Thyroid gland (tissue), 4 donors: ENCODE measurements around the gene GALNS. TPM values are rescaled to one million over a fixed set of nuclear protein-coding genes. Genes with fewer than 3 reads are reported as not detected.
A peak's percentile ranks its signal among the peaks of the same experiment; 100 is the strongest.

Experiments
- DNase-seq, 2 donors: peaks; one replicate each; pipeline ENCODE4 v3.0.0-alpha.2; 2019
- H3K27ac ChIP-seq, 3 donors: fragments of 200-600 bp; sonication (generic); 1 replicate in 2 of 3; 2 replicates in 1 of 3; pipeline ENCODE4 v1.5.1; 2016 to 2019; ENCODE audit warnings: mild to moderate bottlenecking in 1 of 3, moderate library complexity in 1 of 3
- H3K27me3 ChIP-seq: fragments of 200-600 bp; sonication (generic); one replicate; pipeline ENCODE4 v1.5.1; 2019
- H3K36me3 ChIP-seq, 2 donors: fragments of 200-600 bp; sonication (generic); one replicate each; pipeline ENCODE4 v1.5.1; 2016 to 2019
- H3K4me1 ChIP-seq, 2 donors: fragments of 200-600 bp; sonication (generic); one replicate each; pipeline ENCODE4 v1.5.1; 2017 to 2019
- H3K4me3 ChIP-seq, 3 donors: fragments of 200-600 bp; sonication (generic); replicated peaks in 1 of 3; 1 replicate in 2 of 3; 2 replicates in 1 of 3; pipeline ENCODE4 v1.5.1; 2016; ENCODE audit warnings: mild to moderate bottlenecking in 1 of 3
- H3K9me3 ChIP-seq: fragments of 200-600 bp; sonication (generic); one replicate; pipeline ENCODE4 v1.5.1; 2017
- CTCF ChIP-seq, 6 experiments: fragments of 200-600 bp in 3 of 6; fragments of 450-650 bp in 3 of 6; sonication (generic) in 3 of 6; IDR thresholded peaks; one replicate each; pipeline ENCODE4 v1.5.1; 2016 to 2019; ENCODE audit warnings: antibody characterized with exemption in 6 of 6, mild to moderate bottlenecking in 2 of 6, inconsistent platforms in 1 of 6, moderate library complexity in 1 of 6
- POLR2A ChIP-seq, 2 donors: fragments of 450-650 bp; IDR thresholded peaks; one replicate each; pipeline ENCODE4 v1.6.1; 2017; ENCODE audit warnings: antibody characterized with exemption in 2 of 2, mild to moderate bottlenecking in 2 of 2, moderate library complexity in 1 of 2
- WGBS, 2 donors: methylation state at CpG; one replicate each; pipeline ENCODE4 v1.1.5; 2017; 5-methylcytosine and 5-hydroxymethylcytosine counted together
- intact Hi-C: fragments of 100-400 bp; cut with DNase I; formaldehyde crosslinking; loops from one replicate; pipeline ENCODE4 v1.15.1; 2023
- total RNA-seq, 4 donors: library from RNA; depleted of rRNA; stranded (reverse); fragments of >200 nt; gene quantifications; one replicate each; pipeline ENCODE4 v1.2.3, GENCODE V29; 2016

The GALNS gene
- total RNA-seq, 4 donors from 2014 or later, result 14.4 to 41.9 (median 33.0) TPM

GRCh38 chr16:88866151-88866920 is 9.6 kb upstream of the GALNS start, which contains the start of gene PABPN1L:
Gene PABPN1L, minus strand, starts transcription at chr16:88866660. Its CDS starts 54 bp downstream, at chr16:88866606.
- peak in 1 of 2 donors; percentile 9 for DNase-seq
- H3K9me3 ChIP-seq, result no peaks in the 10 kb centered on the region
- intact Hi-C loops, result no loop called here
- 35 to 39% methylated on average over 10 to 19 of the region's 20 CpGs for WGBS, 2 donors
- no peaks in the 10 kb centered on the region for H3K4me1 ChIP-seq
- peaks cover 2 to 13% of the 10 kb centered on the region in 2 donors for H3K36me3 ChIP-seq
- H3K27me3 ChIP-seq, result no peaks in the 10 kb centered on the region
- no peak within 1 kb of the TSS for H3K27ac ChIP-seq
- H3K4me3 ChIP-seq, result no peak within 1 kb of the TSS
- no peak for TF ChIP-seq CTCF (IDR thresholded peaks at IDR 0.05)
- TF ChIP-seq POLR2A (IDR thresholded peaks at IDR 0.05), result no peak

GRCh38 chr16:88865742-88866141 is 9.0 kb upstream of the GALNS start:
- intact Hi-C loops, result no loop called here
- H3K36me3 ChIP-seq, result peaks cover 8 to 17% of the 10 kb centered on the region in 2 donors
- no peaks in the 10 kb centered on the region for H3K4me1 ChIP-seq
- no peak overlapping the region for H3K4me3 ChIP-seq
- no peak for DNase-seq
- no peak overlapping the region for H3K27ac ChIP-seq
- no peak for TF ChIP-seq CTCF (IDR thresholded peaks at IDR 0.05)
- TF ChIP-seq POLR2A (IDR thresholded peaks at IDR 0.05), result no peak
- 98 to 100% methylated on average over 4 to 9 of the region's 15 CpGs for WGBS, 2 donors
- H3K27me3 ChIP-seq, result no peaks in the 10 kb centered on the region
- no peaks in the 10 kb centered on the region for H3K9me3 ChIP-seq

- Histone ChIP-seq H3K27ac (no peak overlapping the region), H3K4me3 (no peak overlapping the region), H3K27me3 (no peaks in the 10 kb centered on the region), H3K9me3 (no peaks in the 10 kb centered on the region), H3K36me3 (peaks cover 12 to 22% of the 10 kb centered on the region in 2 donors), H3K4me1 (no peaks in the 10 kb centered on the region)
- DNase-seq, result no peak
- TF ChIP-seq POLR2A (IDR thresholded peaks at IDR 0.05) (no peak), CTCF (IDR thresholded peaks at IDR 0.05) (no peak)
- 74% methylated on average over 12 of the region's 14 CpGs for WGBS, 2 donors
- intact Hi-C loops, result no loop called here
Observed at GRCh38 chr16:88865310-88865709, 8.6 kb upstream of the GALNS start.

- 76 to 96% methylated on average over 5 to 9 of the region's 18 CpGs for WGBS, 2 donors
- intact Hi-C loops, result no loop called here
- no peak for DNase-seq
Observed at GRCh38 chr16:88864521-88864920, 7.8 kb upstream of the GALNS start.

More at GRCh38 chr16:88864521-88864920, 7.8 kb upstream of the GALNS start:
- Histone ChIP-seq H3K27ac (no peak overlapping the region), H3K4me1 (no peaks in the 10 kb centered on the region), H3K27me3 (no peaks in the 10 kb centered on the region), H3K36me3 (peaks cover 20 to 30% of the 10 kb centered on the region in 2 donors), H3K4me3 (no peak overlapping the region), H3K9me3 (no peaks in the 10 kb centered on the region)
- TF ChIP-seq POLR2A (IDR thresholded peaks at IDR 0.05) (no peak), CTCF (IDR thresholded peaks at IDR 0.05) (no peak)
